Stomach (tissue), 9 donors: ENCODE measurements around the gene GTF2H1. TPM values are rescaled to one million over a fixed set of nuclear protein-coding genes. Genes with fewer than 3 reads are reported as not detected.

ENCODE experiments used
- DNase-seq, 2 donors: peaks; one replicate each; pipeline versions ENCODE4 v3.0.0 to v3.0.0-alpha.2; 2013 to 2019
- H3K27ac ChIP-seq, 5 donors: fragments of 200-600 bp in 4 of 5; sonication (generic) in 4 of 5; one replicate each; pipeline ENCODE4 v1.5.1; 2013 to 2019; ENCODE audit warnings: mild to moderate bottlenecking in 1 of 5, moderate library complexity in 1 of 5
- H3K27me3 ChIP-seq, 3 donors: fragments of 200-600 bp; sonication (generic); one replicate each; pipeline ENCODE4 v1.5.1; 2017 to 2019; ENCODE audit warnings: mixed run types in 1 of 3
- H3K36me3 ChIP-seq, 4 donors: fragments of 200-600 bp; sonication (generic); 1 replicate in 3 of 4; 2 replicates in 1 of 4; pipeline ENCODE4 v1.5.1; 2016 to 2019
- H3K4me1 ChIP-seq, 4 donors: fragments of 200-600 bp; sonication (generic); one replicate each; pipeline ENCODE4 v1.5.1; 2016 to 2019
- H3K4me3 ChIP-seq, 4 donors: fragments of 200-600 bp; sonication (generic) in 3 of 4; one replicate each; pipeline ENCODE4 v1.5.1; 2016 to 2019; ENCODE audit warnings: mild to moderate bottlenecking in 1 of 4
- H3K9me3 ChIP-seq, 4 donors: fragments of 200-600 bp; sonication (generic); one replicate each; pipeline ENCODE4 v1.5.1; 2016 to 2019
- EP300 ChIP-seq: sonication (generic); formaldehyde crosslinking; IDR thresholded peaks from one replicate; pipeline ENCODE4 v1.6.1; 2017; ENCODE audit warnings: antibody characterized with exemption
- POLR2A ChIP-seq, 4 donors: fragments of 450-650 bp; IDR thresholded peaks; one replicate each; pipeline ENCODE4 v1.6.1; 2016; ENCODE audit warnings: antibody characterized with exemption in 4 of 4, control low read depth in 2 of 4, mild to moderate bottlenecking in 1 of 4, moderate library complexity in 1 of 4
- POLR2AphosphoS5 ChIP-seq, 3 donors: sonication (generic); formaldehyde crosslinking; IDR thresholded peaks; one replicate each; pipeline ENCODE4 v1.6.1; 2016; ENCODE audit warnings: antibody characterized with exemption in 3 of 3
- WGBS, 5 donors: extraction: QIAGEN DNeasy Blood & Tissue Kit in 3 of 5; methylation state at CpG; one replicate each; pipeline versions ENCODE4 v1.1.5 to v1.1.7; 2013 to 2018; 5-methylcytosine and 5-hydroxymethylcytosine counted together
- intact Hi-C: fragments of 100-400 bp; cut with DNase I; formaldehyde crosslinking; loops from one replicate; pipeline ENCODE4 v1.15.1; 2023; ENCODE audit warnings: low total_unique reads
- polyA plus RNA-seq, 3 donors: library from polyadenylated mRNA; stranded (reverse); fragments of 200-250 nt; gene quantifications; one replicate each; pipeline ENCODE4 v1.2.3, GENCODE V29; 2013
- total RNA-seq, 5 donors: library from RNA; depleted of rRNA; stranded (reverse); fragments of >200 nt; gene quantifications; one replicate each; pipeline versions ENCODE4 v1.1.0 to v1.2.3, GENCODE V29; 2014 to 2016
- TF ChIP-seq, protein P1 (sequence below), 7 experiments: fragments of 450-650 bp in 4 of 7; fragments of 200-600 bp in 3 of 7; sonication (generic) in 3 of 7; IDR thresholded peaks; one replicate each; pipeline ENCODE4 v1.5.1; 2016 to 2019; ENCODE audit warnings: antibody characterized with exemption in 7 of 7, control low read depth in 2 of 7, mild to moderate bottlenecking in 1 of 7
- donor health status: healthy with polysubstance abuse.
- donor health status: Bipolar disorder and iron deficiency.
- donor health status: healthy.

The GTF2H1 gene
- total and polyA plus RNA-seq, 8 donors = 7.8 to 76.4 (median 34.6) TPM

DNA sequence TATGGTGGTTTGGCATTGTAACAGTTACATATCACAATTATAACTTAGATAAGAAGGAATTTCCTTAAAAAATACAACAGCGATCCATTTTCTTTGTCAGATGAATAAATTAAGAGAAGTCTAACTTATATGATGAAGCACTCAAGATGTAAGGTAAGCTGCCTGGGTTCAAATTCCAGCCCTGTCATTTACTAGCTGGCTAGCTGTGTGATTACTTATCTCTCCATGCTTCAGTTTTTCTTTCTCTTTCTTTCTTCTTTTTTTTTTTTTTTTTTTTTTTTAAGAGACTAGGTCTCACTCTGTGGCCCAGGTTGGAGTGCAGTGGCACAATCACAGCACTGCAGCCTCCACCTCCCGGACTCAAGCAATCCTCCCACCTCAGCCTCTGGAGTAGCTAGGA, 49.8 kb downstream of the GTF2H1 start:
- no peaks in the 10 kb centered on the region for H3K27me3 ChIP-seq
- no peak for DNase-seq
- H3K9me3 ChIP-seq = no peaks in the 10 kb centered on the region
- 62 to 76% (median 64%) methylated on average over 2 of the region's 2 CpGs for WGBS, 5 donors
- H3K4me3 ChIP-seq = no peak overlapping the region
- no peak overlapping the region for H3K27ac ChIP-seq
- TF ChIP-seq EP300 (no peak), POLR2A (IDR thresholded peaks at IDR 0.05) (no peak), POLR2AphosphoS5 (IDR thresholded peaks at IDR 0.05) (no peak)
- TF ChIP-seq, protein P1, sequence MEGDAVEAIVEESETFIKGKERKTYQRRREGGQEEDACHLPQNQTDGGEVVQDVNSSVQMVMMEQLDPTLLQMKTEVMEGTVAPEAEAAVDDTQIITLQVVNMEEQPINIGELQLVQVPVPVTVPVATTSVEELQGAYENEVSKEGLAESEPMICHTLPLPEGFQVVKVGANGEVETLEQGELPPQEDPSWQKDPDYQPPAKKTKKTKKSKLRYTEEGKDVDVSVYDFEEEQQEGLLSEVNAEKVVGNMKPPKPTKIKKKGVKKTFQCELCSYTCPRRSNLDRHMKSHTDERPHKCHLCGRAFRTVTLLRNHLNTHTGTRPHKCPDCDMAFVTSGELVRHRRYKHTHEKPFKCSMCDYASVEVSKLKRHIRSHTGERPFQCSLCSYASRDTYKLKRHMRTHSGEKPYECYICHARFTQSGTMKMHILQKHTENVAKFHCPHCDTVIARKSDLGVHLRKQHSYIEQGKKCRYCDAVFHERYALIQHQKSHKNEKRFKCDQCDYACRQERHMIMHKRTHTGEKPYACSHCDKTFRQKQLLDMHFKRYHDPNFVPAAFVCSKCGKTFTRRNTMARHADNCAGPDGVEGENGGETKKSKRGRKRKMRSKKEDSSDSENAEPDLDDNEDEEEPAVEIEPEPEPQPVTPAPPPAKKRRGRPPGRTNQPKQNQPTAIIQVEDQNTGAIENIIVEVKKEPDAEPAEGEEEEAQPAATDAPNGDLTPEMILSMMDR (IDR thresholded peaks at IDR 0.05) = no peak
- H3K36me3 ChIP-seq = peaks cover 0 to 13% (median 8%) of the 10 kb centered on the region in 4 donors
- H3K4me1 ChIP-seq = no peaks in the 10 kb centered on the region
- intact Hi-C loops = loop anchor here (10.0 kb wide), 1 partner anchor 47 kb away; the partner anchor contains the start of genes GTF2H1 and HPS5

DNA sequence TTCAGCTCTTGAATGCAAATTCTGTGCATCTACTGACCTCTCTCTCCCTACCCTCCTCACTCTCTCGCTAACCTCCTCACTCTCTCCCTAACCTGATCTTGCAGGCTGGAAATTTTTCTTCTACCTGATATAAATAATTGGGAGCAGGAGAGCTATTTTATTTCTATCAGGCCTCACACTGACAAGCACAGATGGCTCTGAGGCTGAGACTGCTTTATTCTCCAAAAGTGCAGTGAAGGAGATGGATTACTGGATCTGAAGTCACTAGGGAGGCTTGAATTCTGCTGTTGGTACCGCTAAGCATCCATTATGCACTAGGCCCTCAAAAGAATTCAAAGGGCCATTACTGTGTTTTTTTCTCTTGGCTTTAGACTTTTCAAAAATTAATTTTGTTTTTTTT, 52.6 kb downstream of the GTF2H1 start:
- no peaks in the 10 kb centered on the region for H3K36me3 ChIP-seq
- H3K4me3 ChIP-seq = no peak overlapping the region
- TF ChIP-seq EP300 = no peak
- TF ChIP-seq POLR2A (IDR thresholded peaks at IDR 0.05) = no peak
- TF ChIP-seq, protein P1 (IDR thresholded peaks at IDR 0.05) = no peak
- TF ChIP-seq POLR2AphosphoS5 (IDR thresholded peaks at IDR 0.05) = no peak
- WGBS, 5 donors = 80 to 91% (median 90%) methylated on average over 2 of the region's 2 CpGs
- no peaks in the 10 kb centered on the region for H3K4me1 ChIP-seq
- H3K27ac ChIP-seq = no peak overlapping the region
- intact Hi-C loops = loop anchor here (10.0 kb wide), 1 partner anchor 50 kb away; the partner anchor contains the start of genes GTF2H1 and HPS5
- H3K9me3 ChIP-seq = no peaks in the 10 kb centered on the region
- H3K27me3 ChIP-seq = no peaks in the 10 kb centered on the region
- DNase-seq = no peak

DNA sequence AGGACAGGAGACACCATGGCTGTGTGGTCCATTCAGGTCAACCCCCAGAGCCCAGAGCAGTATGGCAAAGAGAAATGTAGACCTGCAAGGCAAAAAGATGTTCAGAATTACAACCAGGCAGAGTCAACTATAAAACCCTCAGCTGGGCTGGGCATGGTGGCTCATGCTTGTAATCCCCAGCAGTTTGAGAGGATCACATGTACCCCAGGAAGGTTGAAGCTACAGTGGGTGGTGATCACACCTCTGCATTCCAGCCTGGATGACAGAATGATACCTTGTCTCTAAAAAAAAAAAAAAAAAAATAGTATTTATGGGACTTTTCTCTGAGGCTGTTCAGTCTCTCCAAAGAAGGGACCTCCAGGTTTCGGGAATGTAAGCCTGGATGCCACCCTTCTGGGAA, 53.6 kb downstream of the GTF2H1 start:
- TF ChIP-seq EP300 = no peak
- TF ChIP-seq, protein P1 (IDR thresholded peaks at IDR 0.05) = no peak
- no peak for TF ChIP-seq POLR2AphosphoS5 (IDR thresholded peaks at IDR 0.05)
- TF ChIP-seq POLR2A (IDR thresholded peaks at IDR 0.05) = no peak
- WGBS, 5 donors = 96 to 100% (median 100%) methylated on average over 1 of the region's 1 CpG
- H3K27ac ChIP-seq = no peak overlapping the region
- H3K4me1 ChIP-seq = no peaks in the 10 kb centered on the region
- intact Hi-C loops = loop anchor here (10.0 kb wide), 1 partner anchor 51 kb away; the partner anchor contains the start of genes GTF2H1 and HPS5
- no peaks in the 10 kb centered on the region for H3K36me3 ChIP-seq
- no peaks in the 10 kb centered on the region for H3K27me3 ChIP-seq
- DNase-seq = no peak
- no peaks in the 10 kb centered on the region for H3K9me3 ChIP-seq
- H3K4me3 ChIP-seq = no peak overlapping the region

DNA sequence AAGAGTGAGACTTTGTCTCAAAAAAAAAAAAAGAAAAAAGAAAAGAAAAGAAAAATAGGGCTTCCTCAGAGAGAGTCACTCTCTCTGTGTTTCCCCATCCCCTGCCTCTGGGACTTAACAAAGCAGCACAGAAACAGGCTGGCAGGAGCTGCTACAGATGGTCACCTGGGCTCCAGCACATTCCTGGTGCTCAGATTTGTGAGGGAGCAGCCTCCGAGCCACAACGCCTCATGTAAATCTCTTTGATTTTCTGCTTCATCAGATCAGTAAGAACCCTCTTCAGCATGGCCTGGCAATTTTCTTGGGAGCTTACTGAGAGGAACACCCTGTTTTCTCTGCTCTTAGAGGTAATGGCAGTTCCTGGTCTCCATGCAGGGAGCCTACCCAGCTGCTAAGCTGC, 56.8 kb downstream of the GTF2H1 start:
- DNase-seq = no peak
- TF ChIP-seq POLR2A (IDR thresholded peaks at IDR 0.05) = no peak
- no peak for TF ChIP-seq POLR2AphosphoS5 (IDR thresholded peaks at IDR 0.05)
- TF ChIP-seq, protein P1 (IDR thresholded peaks at IDR 0.05) = no peak
- TF ChIP-seq EP300 = no peak
- Histone ChIP-seq H3K36me3 (no peaks in the 10 kb centered on the region), H3K9me3 (no peaks in the 10 kb centered on the region), H3K27me3 (no peaks in the 10 kb centered on the region), H3K4me1 (peaks cover 16 to 19% (median 18%) of the 10 kb centered on the region in 4 donors), H3K27ac (no peak overlapping the region), H3K4me3 (no peak overlapping the region)
- intact Hi-C loops = loop anchor here (10.0 kb wide), 1 partner anchor 54 kb away; the partner anchor contains the start of genes GTF2H1 and HPS5
- 50 to 88% (median 75%) methylated on average over 2 of the region's 2 CpGs for WGBS, 5 donors
